Spleen (tissue), 11 donors: ENCODE data around the gene SEPTIN5. TPM values are rescaled to one million over a fixed set of nuclear protein-coding genes. Genes with fewer than 3 reads are reported as not detected.

Source experiments
- DNase-seq: peaks from one replicate; pipeline ENCODE4 v3.0.0-alpha.2; 2020
- H3K27ac ChIP-seq, 8 donors: fragments of 200-600 bp; sonication (generic) in 7 of 8; 1 replicate in 4 of 8; 2 replicates in 4 of 8; pipeline versions ENCODE4 v1.5.0 to v1.8.0; 2016 to 2021; ENCODE audit warnings: inconsistent platforms in 4 of 8, mild to moderate bottlenecking in 4 of 8, moderate library complexity in 1 of 8
- H3K27me3 ChIP-seq, 7 donors: fragments of 200-600 bp; sonication (generic) in 6 of 7; replicated peaks in 1 of 7; 1 replicate in 4 of 7; 2 replicates in 3 of 7; pipeline versions ENCODE4 v1.5.0 to v1.8.0; 2016 to 2021; ENCODE audit warnings: inconsistent platforms in 3 of 7, mild to moderate bottlenecking in 1 of 7
- H3K36me3 ChIP-seq, 6 donors: fragments of 200-600 bp; sonication (generic) in 5 of 6; 1 replicate in 4 of 6; 2 replicates in 2 of 6; pipeline versions ENCODE4 v1.5.0 to v1.8.0; 2016 to 2021; ENCODE audit warnings: inconsistent platforms in 2 of 6
- H3K4me1 ChIP-seq, 6 donors: fragments of 200-600 bp; sonication (generic) in 5 of 6; 1 replicate in 3 of 6; 2 replicates in 3 of 6; pipeline versions ENCODE4 v1.5.0 to v1.8.0; 2016 to 2021; ENCODE audit warnings: inconsistent platforms in 3 of 6
- H3K4me3 ChIP-seq, 8 donors: fragments of 200-600 bp; sonication (generic) in 7 of 8; 1 replicate in 4 of 8; 2 replicates in 4 of 8; pipeline versions ENCODE4 v1.5.0 to v1.8.0; 2016 to 2021; ENCODE audit warnings: inconsistent platforms in 4 of 8, mild to moderate bottlenecking in 4 of 8, moderate library complexity in 2 of 8
- H3K9me3 ChIP-seq, 8 donors: fragments of 200-600 bp; sonication (generic) in 7 of 8; 1 replicate in 4 of 8; 2 replicates in 4 of 8; pipeline versions ENCODE4 v1.5.0 to v1.8.0; 2016 to 2021; ENCODE audit warnings: inconsistent platforms in 4 of 8
- POLR2A ChIP-seq, 3 donors: fragments of 450-650 bp; IDR thresholded peaks; one replicate each; pipeline ENCODE4 v1.5.1; 2017; ENCODE audit warnings: antibody characterized with exemption in 3 of 3, mild to moderate bottlenecking in 1 of 3
- POLR2AphosphoS5 ChIP-seq, 3 donors: sonication (generic); formaldehyde crosslinking; IDR thresholded peaks; one replicate each; pipeline ENCODE4 v1.5.1; 2017; ENCODE audit warnings: antibody characterized with exemption in 3 of 3
- WGBS, 5 donors: extraction: QIAGEN DNeasy Blood & Tissue Kit in 3 of 5; methylation state at CpG; one replicate each; pipeline versions ENCODE4 v1.1.5 to v1.1.7; 2013 to 2018; 5-methylcytosine and 5-hydroxymethylcytosine counted together
- intact Hi-C: fragments of 100-400 bp; cut with DNase I; formaldehyde crosslinking; loops from one replicate; pipeline ENCODE4 v1.15.0; 2023; ENCODE audit warnings: low total_unique reads
- polyA plus RNA-seq, 3 donors: library from polyadenylated mRNA; stranded (reverse); fragments of 200-250 nt; gene quantifications; one replicate each; pipeline ENCODE4 v1.2.1, GENCODE V29; 2013
- total RNA-seq, 7 donors: library from RNA; depleted of rRNA in 3 of 7; stranded (reverse); fragments of >200 nt in 3 of 7; fragmentation: NEBNext Ultra II Directional in 4 of 7; extraction: Animal tissue kit (Norgen Biotek cat#: 25700) in 4 of 7; gene quantifications; one replicate each; pipeline versions ENCODE4 v1.1.0 to v1.2.1, GENCODE V29; 2016 to 2021
- TF ChIP-seq, protein P1 (sequence below), 11 experiments: fragments of 200-600 bp in 7 of 11; fragments of 450-650 bp in 4 of 11; sonication (generic) in 4 of 11; IDR thresholded peaks in 8 of 11; conservative IDR thresholded peaks in 3 of 11; 1 replicate in 7 of 11; 2 replicates in 4 of 11; pipeline versions ENCODE4 v1.4.0 to v1.8.0; 2016 to 2021; ENCODE audit warnings: antibody characterized with exemption in 11 of 11, inconsistent platforms in 4 of 11, mild to moderate bottlenecking in 1 of 11
- donor health status: healthy with polysubstance abuse.
- donor health status: DM: no; HTN: no; CAD: no; lungs with moderate emphysema.
- donor health status: DM: no; HTN: no; CAD: no.
- donor health status: Bipolar disorder and iron deficiency.
- donor health status: healthy.
- donor health status: DM: no; HTN: no; CAD: no.
- donor health status: DM: yes; HTN: yes; CAD: no.

SEPTIN5 gene
- total and polyA plus RNA-seq, 10 donors = 4.0 to 19.2 (median 11.8) TPM

DNA sequence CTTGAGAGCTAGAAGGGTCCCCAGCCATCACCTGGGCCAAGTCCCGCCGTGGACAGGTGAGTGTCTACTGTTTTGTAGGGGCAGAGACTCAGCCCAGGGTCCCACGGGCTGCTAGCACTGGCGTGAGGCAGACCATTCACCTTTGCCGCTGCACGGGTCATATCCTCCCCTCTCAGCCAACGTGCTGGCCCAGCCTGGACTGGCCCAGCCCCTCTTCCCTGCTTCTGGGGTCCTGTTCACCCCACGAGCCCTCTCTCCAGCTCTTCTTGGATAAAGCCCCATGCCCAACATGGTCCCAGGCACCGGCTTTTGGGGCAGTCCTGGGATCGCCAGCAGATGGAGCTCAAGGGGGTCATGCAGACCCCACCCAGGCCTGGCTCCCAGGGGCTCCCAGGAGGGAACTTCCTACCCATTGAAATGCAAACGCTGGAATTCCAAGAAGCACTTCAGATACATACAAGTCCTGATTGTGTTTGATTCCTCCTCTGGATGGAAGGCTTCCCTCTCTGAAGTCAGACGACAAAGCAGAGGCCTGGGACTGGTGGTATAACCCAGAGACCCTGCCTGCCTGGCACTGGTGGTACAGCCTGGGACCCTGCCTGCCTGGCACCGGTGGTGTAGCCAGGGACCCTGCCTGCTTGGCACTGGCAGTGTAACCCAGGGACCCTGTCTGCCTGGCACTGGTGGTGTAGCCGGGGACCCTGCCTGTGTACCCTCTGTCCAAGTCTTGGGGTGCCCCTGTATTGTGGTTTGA lies 8.9 kb upstream of the SEPTIN5 start:
- 79 to 86% (median 81%) methylated on average over 13 to 14 of the region's 14 CpGs for WGBS, 5 donors
- peaks cover 0 to 84% (median 12%) of the 10 kb centered on the region in 7 donors for H3K27me3 ChIP-seq
- no peak overlapping the region for H3K27ac ChIP-seq
- peaks cover 0 to 20% (median 2%) of the 10 kb centered on the region in 6 donors for H3K4me1 ChIP-seq
- H3K9me3 ChIP-seq = no peaks in the 10 kb centered on the region
- no peaks in the 10 kb centered on the region for H3K36me3 ChIP-seq
- TF ChIP-seq POLR2A (IDR thresholded peaks at IDR 0.05) (no peak), POLR2AphosphoS5 (IDR thresholded peaks at IDR 0.05) (no peak)
- TF ChIP-seq, protein P1, sequence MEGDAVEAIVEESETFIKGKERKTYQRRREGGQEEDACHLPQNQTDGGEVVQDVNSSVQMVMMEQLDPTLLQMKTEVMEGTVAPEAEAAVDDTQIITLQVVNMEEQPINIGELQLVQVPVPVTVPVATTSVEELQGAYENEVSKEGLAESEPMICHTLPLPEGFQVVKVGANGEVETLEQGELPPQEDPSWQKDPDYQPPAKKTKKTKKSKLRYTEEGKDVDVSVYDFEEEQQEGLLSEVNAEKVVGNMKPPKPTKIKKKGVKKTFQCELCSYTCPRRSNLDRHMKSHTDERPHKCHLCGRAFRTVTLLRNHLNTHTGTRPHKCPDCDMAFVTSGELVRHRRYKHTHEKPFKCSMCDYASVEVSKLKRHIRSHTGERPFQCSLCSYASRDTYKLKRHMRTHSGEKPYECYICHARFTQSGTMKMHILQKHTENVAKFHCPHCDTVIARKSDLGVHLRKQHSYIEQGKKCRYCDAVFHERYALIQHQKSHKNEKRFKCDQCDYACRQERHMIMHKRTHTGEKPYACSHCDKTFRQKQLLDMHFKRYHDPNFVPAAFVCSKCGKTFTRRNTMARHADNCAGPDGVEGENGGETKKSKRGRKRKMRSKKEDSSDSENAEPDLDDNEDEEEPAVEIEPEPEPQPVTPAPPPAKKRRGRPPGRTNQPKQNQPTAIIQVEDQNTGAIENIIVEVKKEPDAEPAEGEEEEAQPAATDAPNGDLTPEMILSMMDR (IDR thresholded peaks at IDR 0.05 in 8 of 11, conservative IDR thresholded peaks at IDR 0.05 in 3 of 11) = no peak
- intact Hi-C loops = no loop called here
- no peak overlapping the region for H3K4me3 ChIP-seq
- peak; percentile 41 for DNase-seq

DNA sequence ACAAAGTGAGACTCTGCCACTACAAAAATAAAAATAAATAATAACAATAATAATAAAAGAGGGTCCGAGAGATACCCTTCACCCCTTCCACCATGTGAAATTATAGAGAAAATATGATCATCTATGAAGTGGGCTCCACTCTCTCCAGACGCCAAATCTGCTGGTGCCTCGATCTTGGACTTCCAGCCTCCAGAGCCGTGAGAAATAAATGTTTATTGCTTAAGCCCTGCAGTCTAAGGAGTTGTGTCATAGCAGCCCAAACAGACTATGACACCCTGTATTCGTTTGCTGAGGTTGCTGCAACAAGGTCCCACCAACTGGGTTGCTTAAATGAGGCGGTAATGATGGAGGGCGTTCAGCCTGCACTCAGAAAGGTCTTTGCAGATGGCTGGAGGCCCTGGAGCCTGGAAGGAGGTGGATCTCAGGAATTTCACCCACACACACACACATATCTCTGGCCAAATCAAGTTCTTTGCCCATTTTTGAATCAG lies 7.6 kb upstream of the SEPTIN5 start:
- H3K27me3 ChIP-seq = peaks cover 0 to 84% (median 12%) of the 10 kb centered on the region in 7 donors
- DNase-seq = no peak
- no peaks in the 10 kb centered on the region for H3K36me3 ChIP-seq
- WGBS, 5 donors = 57 to 79% (median 69%) methylated on average over 7 of the region's 7 CpGs
- no peak overlapping the region for H3K4me3 ChIP-seq
- H3K4me1 ChIP-seq = peaks cover 0 to 20% (median 2%) of the 10 kb centered on the region in 6 donors
- intact Hi-C loops = no loop called here
- H3K9me3 ChIP-seq = no peaks in the 10 kb centered on the region
- TF ChIP-seq POLR2A (IDR thresholded peaks at IDR 0.05) = no peak
- TF ChIP-seq POLR2AphosphoS5 (IDR thresholded peaks at IDR 0.05) = no peak
- TF ChIP-seq, protein P1 (IDR thresholded peaks at IDR 0.05 in 8 of 11, conservative IDR thresholded peaks at IDR 0.05 in 3 of 11) = no peak
- H3K27ac ChIP-seq = no peak overlapping the region

DNA sequence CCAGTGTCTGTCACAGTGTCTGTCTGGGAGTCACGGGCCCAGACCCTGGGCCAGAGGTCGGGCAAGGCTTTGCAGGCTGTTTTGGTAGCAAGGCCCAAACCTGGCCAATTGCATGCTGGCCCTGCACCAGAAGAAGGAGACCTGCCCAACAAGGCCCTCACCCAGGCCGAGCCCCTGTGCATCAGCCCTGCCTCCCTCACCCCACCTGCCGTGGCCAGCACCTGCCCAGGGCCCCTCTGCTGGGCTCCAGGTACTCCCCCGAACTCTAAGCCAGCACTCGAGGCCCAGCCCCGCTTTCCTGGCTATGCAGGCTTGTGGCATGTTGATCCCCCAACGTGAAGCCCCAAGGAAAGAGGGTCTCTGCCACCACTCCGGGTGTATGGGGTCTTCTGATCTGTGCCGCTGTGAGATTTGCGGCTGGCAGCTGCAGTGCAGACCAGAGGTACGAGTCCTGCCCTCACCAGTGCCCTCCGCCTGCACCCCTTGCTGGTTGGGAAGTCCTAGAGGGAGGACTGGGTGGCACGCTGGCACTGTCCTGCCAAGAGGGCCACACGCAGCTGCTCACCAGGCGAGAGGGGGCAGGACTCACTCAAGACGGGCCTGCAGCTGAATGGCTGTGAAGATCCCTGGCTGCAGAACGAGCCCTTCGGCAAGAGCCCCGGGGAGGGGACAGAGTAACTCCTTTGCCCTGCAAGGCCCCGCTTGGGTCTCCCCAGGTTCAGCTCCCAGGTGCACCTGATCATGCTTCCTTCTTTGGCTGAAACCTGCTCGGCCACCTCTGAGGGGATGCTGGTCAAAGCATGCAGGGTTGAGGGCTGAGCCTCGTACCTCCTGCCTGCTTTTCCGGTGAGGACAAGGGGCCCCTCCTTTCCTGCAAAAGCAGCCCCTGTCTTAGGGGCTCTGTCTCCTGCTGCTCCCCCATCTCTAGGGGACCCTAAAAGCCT lies 6.7 kb upstream of the SEPTIN5 start:
- intact Hi-C loops = no loop called here
- Histone ChIP-seq H3K27me3 (peaks cover 0 to 79% (median 12%) of the 10 kb centered on the region in 7 donors), H3K27ac (no peak overlapping the region), H3K36me3 (no peaks in the 10 kb centered on the region), H3K9me3 (no peaks in the 10 kb centered on the region), H3K4me3 (no peak overlapping the region), H3K4me1 (peaks cover 0 to 20% (median 2%) of the 10 kb centered on the region in 6 donors)
- TF ChIP-seq, protein P1 (IDR thresholded peaks at IDR 0.05 in 8 of 11, conservative IDR thresholded peaks at IDR 0.05 in 3 of 11) = no peak
- DNase-seq = peak; percentile 61
- whole genome bisulfite sequencing, 5 donors = 75 to 88% (median 84%) methylated on average over 11 to 24 of the region's 24 CpGs
